ENCODE data around the gene ACTRT2.

Gene ACTRT2

GRCh38 chr1:2989185-2989584 is 32.1 kb upstream of the ACTRT2 start:
- Histone ChIP-seq H4K91ac (ENCODE audit: low read depth, low read length) (no peak overlapping the region), H3K14ac (ENCODE audit: low read length) (no peak overlapping the region), H3K18ac (ENCODE audit: low read length) (no peak overlapping the region), H2AK5ac (ENCODE audit: low read length) (no peak overlapping the region), H3K9ac (ENCODE audit: low read length) (no peak overlapping the region), H3K27ac (ENCODE audit: low read depth, low read length) (no peak overlapping the region), H4K12ac (ENCODE audit: low read depth, low read length) (no peak overlapping the region), H2BK5ac (ENCODE audit: low read depth, low read length, poor library complexity) (no peak overlapping the region), H3K36me3 (ENCODE audit: control insufficient read depth in 1 of 2, insufficient read depth in 2 of 2, low read length in 2 of 2) (no peaks in the 10 kb centered on the region), H2AFZ (ENCODE audit: insufficient read depth, low read length, poor library complexity) (no peak overlapping the region), H3K9me3 (ENCODE audit: insufficient read depth, low read depth, low read length) (peaks cover 48% of the 10 kb centered on the region), H2BK12ac (ENCODE audit: low read length) (no peak overlapping the region), H3K4me1 (ENCODE audit: control insufficient read depth in 1 of 2, insufficient read depth in 2 of 2, low read length in 2 of 2) (no peaks in the 10 kb centered on the region), H3K4me2 (ENCODE audit: low read length) (no peak overlapping the region), H3K27me3 (ENCODE audit: insufficient read depth, low read length) (no peaks in the 10 kb centered on the region), H4K8ac (ENCODE audit: low read depth, low read length) (no peak overlapping the region), H3K79me1 (ENCODE audit: low read length) (no peaks in the 10 kb centered on the region), H3K79me2 (ENCODE audit: control insufficient read depth, insufficient read depth, low read length, poor library complexity) (no peaks in the 10 kb centered on the region), H3K23ac (ENCODE audit: low read length) (no peak overlapping the region), H2BK120ac (ENCODE audit: insufficient read depth, low read length, poor library complexity) (no peak overlapping the region), H3K4ac (ENCODE audit: low read depth, low read length) (no peak overlapping the region), H3K4me3 (ENCODE audit: low read depth, low read length) (no peak overlapping the region)
- DNase-seq = no peak
- WGBS (ENCODE audit: extremely low coverage, insufficient coverage, insufficient read length) = 100% methylated on average over 2 of the region's 2 CpGs

GRCh38 chr1:2989976-2990375 is 31.3 kb upstream of the ACTRT2 start:
- Histone ChIP-seq H2AK5ac (ENCODE audit: low read length) (no peak overlapping the region), H3K23ac (ENCODE audit: low read length) (no peak overlapping the region), H4K12ac (ENCODE audit: low read depth, low read length) (no peak overlapping the region), H3K18ac (ENCODE audit: low read length) (no peak overlapping the region), H3K4me3 (ENCODE audit: low read depth, low read length) (no peak overlapping the region), H3K79me2 (ENCODE audit: control insufficient read depth, insufficient read depth, low read length, poor library complexity) (no peaks in the 10 kb centered on the region), H2AFZ (ENCODE audit: insufficient read depth, low read length, poor library complexity) (no peak overlapping the region), H4K8ac (ENCODE audit: low read depth, low read length) (no peak overlapping the region), H3K36me3 (ENCODE audit: control insufficient read depth in 1 of 2, insufficient read depth in 2 of 2, low read length in 2 of 2) (no peaks in the 10 kb centered on the region), H3K14ac (ENCODE audit: low read length) (no peak overlapping the region), H3K9me3 (ENCODE audit: insufficient read depth, low read depth, low read length) (peaks cover 50% of the 10 kb centered on the region), H2BK12ac (ENCODE audit: low read length) (no peak overlapping the region), H3K79me1 (ENCODE audit: low read length) (no peaks in the 10 kb centered on the region), H3K4ac (ENCODE audit: low read depth, low read length) (no peak overlapping the region), H2BK120ac (ENCODE audit: insufficient read depth, low read length, poor library complexity) (no peak overlapping the region), H3K4me2 (ENCODE audit: low read length) (no peak overlapping the region), H3K4me1 (ENCODE audit: control insufficient read depth in 1 of 2, insufficient read depth in 2 of 2, low read length in 2 of 2) (no peaks in the 10 kb centered on the region), H3K27me3 (ENCODE audit: insufficient read depth, low read length) (no peaks in the 10 kb centered on the region), H3K27ac (ENCODE audit: low read depth, low read length) (no peak overlapping the region), H4K91ac (ENCODE audit: low read depth, low read length) (no peak overlapping the region), H2BK5ac (ENCODE audit: low read depth, low read length, poor library complexity) (no peak overlapping the region), H3K9ac (ENCODE audit: low read length) (no peak overlapping the region)
- no CpG with 5 or more reads among the region's 7 CpGs for WGBS (ENCODE audit: extremely low coverage, insufficient coverage, insufficient read length)
- no peak for DNase-seq

- Histone ChIP-seq H3K4me1 (ENCODE audit: control insufficient read depth in 1 of 2, insufficient read depth in 2 of 2, low read length in 2 of 2) (no peaks in the 10 kb centered on the region), H3K4me3 (ENCODE audit: low read depth, low read length) (no peak overlapping the region), H4K8ac (ENCODE audit: low read depth, low read length) (no peak overlapping the region), H3K9me3 (ENCODE audit: insufficient read depth, low read depth, low read length) (peaks cover 50% of the 10 kb centered on the region), H2BK12ac (ENCODE audit: low read length) (no peak overlapping the region), H3K23ac (ENCODE audit: low read length) (no peak overlapping the region), H3K4ac (ENCODE audit: low read depth, low read length) (no peak overlapping the region), H2BK5ac (ENCODE audit: low read depth, low read length, poor library complexity) (no peak overlapping the region), H3K79me1 (ENCODE audit: low read length) (no peaks in the 10 kb centered on the region), H4K91ac (ENCODE audit: low read depth, low read length) (no peak overlapping the region), H3K4me2 (ENCODE audit: low read length) (no peak overlapping the region), H3K18ac (ENCODE audit: low read length) (no peak overlapping the region), H2AK5ac (ENCODE audit: low read length) (no peak overlapping the region), H3K27ac (ENCODE audit: low read depth, low read length) (no peak overlapping the region), H3K36me3 (ENCODE audit: control insufficient read depth in 1 of 2, insufficient read depth in 2 of 2, low read length in 2 of 2) (no peaks in the 10 kb centered on the region), H2BK120ac (ENCODE audit: insufficient read depth, low read length, poor library complexity) (no peak overlapping the region), H2AFZ (ENCODE audit: insufficient read depth, low read length, poor library complexity) (no peak overlapping the region), H3K9ac (ENCODE audit: low read length) (no peak overlapping the region), H3K14ac (ENCODE audit: low read length) (no peak overlapping the region), H3K27me3 (ENCODE audit: insufficient read depth, low read length) (no peaks in the 10 kb centered on the region), H3K79me2 (ENCODE audit: control insufficient read depth, insufficient read depth, low read length, poor library complexity) (no peaks in the 10 kb centered on the region), H4K12ac (ENCODE audit: low read depth, low read length) (no peak overlapping the region)
- DNase-seq = no peak
- WGBS (ENCODE audit: extremely low coverage, insufficient coverage, insufficient read length) = no CpG with 5 or more reads among the region's 20 CpGs
Observed at GRCh38 chr1:2990376-2991115, 30.7 kb upstream of the ACTRT2 start.

- no peak overlapping the region for H3K4me2 ChIP-seq (ENCODE audit: low read length)
- no peak overlapping the region for H3K4ac ChIP-seq (ENCODE audit: low read depth, low read length)
- H4K8ac ChIP-seq (ENCODE audit: low read depth, low read length) = no peak overlapping the region
- no peak overlapping the region for H4K12ac ChIP-seq (ENCODE audit: low read depth, low read length)
- H3K79me2 ChIP-seq (ENCODE audit: control insufficient read depth, insufficient read depth, low read length, poor library complexity) = no peaks in the 10 kb centered on the region
- H3K27me3 ChIP-seq (ENCODE audit: insufficient read depth, low read length) = no peaks in the 10 kb centered on the region
- no peak overlapping the region for H3K4me3 ChIP-seq (ENCODE audit: low read depth, low read length)
- no peak overlapping the region for H4K91ac ChIP-seq (ENCODE audit: low read depth, low read length)
- H3K36me3 ChIP-seq (ENCODE audit: control insufficient read depth in 1 of 2, insufficient read depth in 2 of 2, low read length in 2 of 2) = no peaks in the 10 kb centered on the region
- no peaks in the 10 kb centered on the region for H3K79me1 ChIP-seq (ENCODE audit: low read length)
- DNase-seq = no peak
- no peak overlapping the region for H2BK12ac ChIP-seq (ENCODE audit: low read length)
- no peak overlapping the region for H3K9ac ChIP-seq (ENCODE audit: low read length)
- H3K27ac ChIP-seq (ENCODE audit: low read depth, low read length) = no peak overlapping the region
- WGBS (ENCODE audit: extremely low coverage, insufficient coverage, insufficient read length) = no CpG with 5 or more reads among the region's 18 CpGs
- H2BK120ac ChIP-seq (ENCODE audit: insufficient read depth, low read length, poor library complexity) = no peak overlapping the region
- H3K4me1 ChIP-seq (ENCODE audit: control insufficient read depth in 1 of 2, insufficient read depth in 2 of 2, low read length in 2 of 2) = no peaks in the 10 kb centered on the region
- H3K14ac ChIP-seq (ENCODE audit: low read length) = no peak overlapping the region
- H3K23ac ChIP-seq (ENCODE audit: low read length) = no peak overlapping the region
- no peak overlapping the region for H2BK5ac ChIP-seq (ENCODE audit: low read depth, low read length, poor library complexity)
- no peak overlapping the region for H2AFZ ChIP-seq (ENCODE audit: insufficient read depth, low read length, poor library complexity)
- H3K9me3 ChIP-seq (ENCODE audit: insufficient read depth, low read depth, low read length) = peaks cover 44% of the 10 kb centered on the region
- H3K18ac ChIP-seq (ENCODE audit: low read length) = no peak overlapping the region
- H2AK5ac ChIP-seq (ENCODE audit: low read length) = no peak overlapping the region
Observed at GRCh38 chr1:2991753-2992495, 29.3 kb upstream of the ACTRT2 start.
